ENCODE results near the gene BTNL9. TPM values are rescaled to one million over a fixed set of nuclear protein-coding genes. Genes with fewer than 3 reads are reported as not detected.
"Not testable (repeated sequence)": the region's sequence is repeated elsewhere in the genome, so short reads cannot be mapped to it uniquely, and the experiment has no call there.

Gene BTNL9
- not detected in 2 replicates for total RNA-seq

GRCh38 chr5:181039931-181040630 lies at the start of gene BTNL9:
TSS of gene BTNL9 (plus strand) at chr5:181040266. CDS start at chr5:181045490, 5,224 bp downstream.
- DNase-seq (ENCODE audit: low read depth): no peak

GRCh38 chr5:180990882-180991242 lies 49.2 kb upstream of the BTNL9 start:
- DNase-seq (ENCODE audit: low read depth): no peak

- no peak for DNase-seq (ENCODE audit: low read depth)
Measured at GRCh38 chr5:181001947-181002346, 38.1 kb upstream of the BTNL9 start.

- no peak for DNase-seq (ENCODE audit: low read depth)
Measured at GRCh38 chr5:181005791-181006190, 34.3 kb upstream of the BTNL9 start.

DNA sequence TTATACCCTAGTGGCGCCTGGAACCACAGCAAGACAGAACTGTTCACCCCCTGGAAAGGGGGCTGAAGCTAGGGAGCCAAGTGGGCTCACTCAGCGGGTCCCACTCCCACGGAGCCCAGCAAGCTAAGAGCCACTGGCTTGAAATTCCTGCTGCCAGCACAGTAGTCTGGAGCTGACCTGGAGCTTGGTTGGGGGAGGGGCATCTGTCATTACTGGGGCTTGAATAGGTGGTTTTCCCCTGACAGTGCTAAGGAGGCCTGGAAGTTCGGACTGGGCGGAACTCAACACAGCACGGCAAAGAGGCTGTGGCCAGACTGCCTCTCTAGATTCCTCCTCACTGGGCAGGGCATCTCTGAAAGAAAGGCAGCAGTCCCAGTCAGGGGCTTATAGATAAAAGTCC lies 31.9 kb upstream of the BTNL9 start:
- no peak for DNase-seq (ENCODE audit: low read depth)

DNA sequence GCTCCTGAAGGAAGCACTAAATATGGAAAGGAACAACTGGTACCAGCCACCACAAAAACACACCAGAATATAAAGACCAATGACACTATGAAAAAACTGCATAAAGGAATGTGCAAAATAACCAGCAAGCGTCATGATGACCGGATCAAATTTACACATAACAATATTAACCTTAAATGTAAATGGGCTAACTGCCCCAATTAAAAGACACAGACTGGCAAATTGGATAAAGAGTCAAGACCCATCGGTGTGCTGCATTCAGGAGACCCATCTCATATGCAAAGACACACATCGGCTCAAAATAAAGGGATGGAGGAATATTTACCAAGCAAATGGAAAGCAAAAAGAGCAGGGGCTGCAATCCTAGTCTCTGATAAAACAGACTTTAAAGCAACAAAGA lies 30.0 kb upstream of the BTNL9 start:
- not testable (repeated sequence) for DNase-seq (ENCODE audit: low read depth)

- DNase-seq (ENCODE audit: low read depth): not testable (repeated sequence)
Measured at GRCh38 chr5:181014654-181015053, 25.4 kb upstream of the BTNL9 start.

GRCh38 chr5:181017448-181017847 lies 22.6 kb upstream of the BTNL9 start:
- not testable (repeated sequence) for DNase-seq (ENCODE audit: low read depth)

GRCh38 chr5:181020688-181021087 lies 19.4 kb upstream of the BTNL9 start:
- DNase-seq (ENCODE audit: low read depth): no peak

DNA sequence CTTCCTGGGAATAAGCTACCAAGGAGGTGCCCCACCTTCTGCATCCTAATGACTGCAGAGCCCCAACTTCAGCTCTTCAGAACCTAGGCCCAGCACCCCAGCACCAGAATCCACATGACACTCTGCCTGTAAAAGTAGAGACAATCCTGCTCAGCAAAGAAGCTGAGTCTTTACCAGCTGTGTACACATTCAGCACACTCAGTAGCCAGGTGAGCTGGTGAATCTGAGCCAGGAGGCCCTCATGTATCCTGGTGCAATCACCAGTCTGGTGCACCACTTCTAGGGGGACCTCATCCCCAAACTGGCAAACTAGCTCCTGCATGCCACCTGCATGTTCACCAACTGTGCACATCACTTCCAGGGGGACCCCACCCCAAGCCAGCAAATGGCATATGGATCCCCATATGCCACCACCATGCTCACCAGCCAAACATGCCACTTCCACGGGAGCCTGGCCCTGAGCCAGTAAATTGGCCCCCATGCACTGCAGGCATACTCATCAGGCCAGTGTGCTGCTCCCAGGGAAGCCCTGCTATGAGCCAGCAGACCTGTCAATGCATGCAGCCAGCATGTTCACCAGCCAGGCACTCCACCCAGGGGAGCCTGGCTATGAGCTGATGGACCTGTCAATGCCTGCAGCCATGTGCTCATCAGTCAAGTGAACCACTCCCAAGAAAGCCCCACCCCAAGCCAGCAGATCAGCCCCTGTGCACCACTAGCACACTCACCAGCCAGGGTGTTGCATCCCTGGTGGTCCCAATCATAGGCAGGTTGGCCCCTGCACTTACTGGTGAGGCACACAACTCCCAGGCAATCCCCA lies 15.6 kb upstream of the BTNL9 start:
- no peak for DNase-seq (ENCODE audit: low read depth)

GRCh38 chr5:181027452-181028031 lies 12.5 kb upstream of the BTNL9 start:
- no peak for DNase-seq (ENCODE audit: low read depth)

GRCh38 chr5:181028032-181028819 lies 11.8 kb upstream of the BTNL9 start:
- no peak for DNase-seq (ENCODE audit: low read depth)

- DNase-seq (ENCODE audit: low read depth): no peak
Measured at GRCh38 chr5:181031716-181032115, 8.3 kb upstream of the BTNL9 start.

DNA sequence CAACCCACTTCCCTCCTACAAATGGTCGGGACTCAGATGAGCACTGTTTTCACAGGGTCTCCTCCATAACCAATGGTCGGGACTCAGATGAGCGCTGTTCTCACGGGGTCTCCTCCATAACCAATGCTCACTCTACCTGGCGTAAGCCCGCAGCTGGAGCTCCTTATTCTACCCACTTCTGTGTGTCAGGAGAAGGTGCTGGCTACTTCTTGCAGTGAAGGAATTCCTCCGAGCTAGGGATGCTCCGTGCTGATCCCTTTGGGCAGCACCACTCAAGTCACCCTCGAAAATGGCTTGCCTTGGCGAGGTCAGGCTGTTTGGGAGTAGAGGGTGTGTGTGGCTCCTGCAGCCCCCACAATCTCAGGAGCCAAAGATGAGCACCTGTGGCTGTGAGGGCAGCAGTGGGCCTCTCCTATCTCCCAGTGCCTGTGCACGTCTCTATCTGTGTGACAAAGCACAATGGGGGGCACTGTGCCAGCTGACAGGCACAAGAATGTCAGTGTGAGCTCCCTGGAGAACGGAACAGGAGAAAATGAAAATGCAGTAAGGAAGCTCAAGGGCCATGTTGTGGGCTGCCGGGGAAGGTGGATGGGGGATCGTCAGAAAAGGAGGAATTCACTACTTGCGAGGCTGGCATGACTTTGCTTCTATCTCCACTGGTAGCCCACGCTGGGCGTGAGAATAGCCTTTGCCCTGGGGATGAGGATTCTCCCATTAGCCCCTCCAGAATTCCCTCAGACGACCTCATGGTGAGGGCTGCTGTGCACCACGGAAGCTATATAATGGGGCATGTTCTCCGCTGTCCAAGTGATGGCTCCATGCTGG lies 3.9 kb upstream of the BTNL9 start:
- no peak for DNase-seq (ENCODE audit: low read depth)

DNA sequence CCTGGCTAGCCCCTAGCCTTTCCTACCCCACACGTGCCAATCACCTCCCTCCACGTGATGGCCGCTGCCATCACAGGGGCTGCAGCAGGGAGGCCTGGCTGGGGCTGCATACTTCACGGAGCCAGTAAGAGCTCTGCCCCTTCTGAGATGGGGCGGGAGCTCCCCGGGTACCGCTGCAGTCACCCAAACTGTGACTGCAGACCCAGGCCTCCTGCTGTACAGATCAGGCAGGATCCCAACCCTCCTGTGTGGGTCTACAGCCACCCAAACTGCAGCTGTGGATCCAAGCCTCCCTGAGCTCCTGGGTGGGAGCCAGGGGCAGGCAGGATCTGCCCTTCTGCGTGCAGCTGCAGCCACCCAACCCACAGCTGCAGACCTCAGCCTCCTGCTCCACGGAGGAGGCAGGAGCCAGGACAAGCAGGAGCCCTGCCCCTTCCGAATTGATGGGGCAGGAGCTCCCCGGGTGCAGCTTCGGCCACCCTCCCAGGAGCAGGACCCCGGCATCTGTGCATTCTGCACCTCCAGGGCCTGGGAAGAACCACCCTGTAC lies 3.2 kb upstream of the BTNL9 start:
- DNase-seq (ENCODE audit: low read depth): no peak

- DNase-seq (ENCODE audit: low read depth): no peak
Measured at GRCh38 chr5:181037365-181037861, 2.7 kb upstream of the BTNL9 start.

DNA sequence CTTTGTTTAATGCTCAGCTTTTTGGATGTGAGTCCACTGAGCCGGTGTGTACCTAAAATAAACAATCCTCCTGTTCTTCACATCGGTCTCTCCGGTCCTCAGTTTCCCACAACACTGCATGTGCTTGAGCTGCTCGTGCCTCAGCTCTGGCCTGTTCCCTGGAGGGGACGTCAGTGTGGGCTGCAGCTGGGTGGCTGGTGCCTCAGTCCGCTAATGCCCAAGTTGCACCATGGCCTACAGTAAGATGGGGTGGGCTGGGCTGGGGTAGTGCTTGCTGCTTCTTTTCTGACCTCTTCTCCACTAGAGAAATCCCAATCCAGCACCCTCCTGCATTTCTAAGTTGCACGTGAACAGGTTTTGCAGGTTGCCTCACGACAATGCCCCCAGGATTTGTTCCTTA lies 595 bp upstream of the BTNL9 start:
- DNase-seq (ENCODE audit: low read depth): no peak

GRCh38 chr5:181040631-181040945 lies 522 bp downstream of the BTNL9 start:
- DNase-seq (ENCODE audit: low read depth): no peak

- DNase-seq (ENCODE audit: low read depth): no peak
Measured at GRCh38 chr5:181041043-181041442, 977 bp downstream of the BTNL9 start.

GRCh38 chr5:181042036-181042713 lies 2.1 kb downstream of the BTNL9 start:
- DNase-seq (ENCODE audit: low read depth): no peak

Measured in renal cortical epithelial cell (primary cell).